T-helper 2 cell (primary cell): ENCODE data around the gene COL27A1.

Source experiments
- DNase-seq, 5 experiments: peaks; one replicate each; pipeline versions ENCODE4 v3.0.0 to v3.0.0-alpha.2; 2012 to 2022

The COL27A1 gene

DNA sequence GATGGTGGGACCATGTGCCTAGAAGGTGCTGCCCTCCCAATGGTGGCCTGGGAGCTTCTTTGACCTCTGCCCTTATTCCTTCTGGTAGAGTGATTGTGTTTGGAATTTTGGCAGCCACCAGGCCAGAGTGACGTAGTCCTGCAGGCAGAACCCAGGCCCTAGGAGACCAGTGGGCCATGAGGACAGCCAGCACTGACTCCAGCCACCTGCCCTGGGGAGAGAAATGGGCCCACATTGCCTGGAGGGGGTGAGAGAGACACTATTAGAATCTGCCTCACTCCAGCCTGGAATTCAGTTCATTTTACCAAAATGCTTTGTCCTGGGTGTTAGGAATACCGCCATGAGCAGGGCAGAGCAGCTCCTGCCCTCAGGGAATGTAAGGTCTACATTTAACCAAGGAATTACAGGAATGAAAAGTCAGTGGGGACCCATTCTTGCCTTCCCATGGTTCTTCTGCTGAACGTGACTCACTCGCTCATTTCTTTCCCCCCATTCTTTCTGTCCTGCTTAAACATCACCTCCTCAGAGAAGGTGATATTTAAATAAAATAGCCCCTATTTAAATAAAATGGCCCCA is 5.5 kb upstream of the COL27A1 start:
- no peak for DNase-seq

DNA sequence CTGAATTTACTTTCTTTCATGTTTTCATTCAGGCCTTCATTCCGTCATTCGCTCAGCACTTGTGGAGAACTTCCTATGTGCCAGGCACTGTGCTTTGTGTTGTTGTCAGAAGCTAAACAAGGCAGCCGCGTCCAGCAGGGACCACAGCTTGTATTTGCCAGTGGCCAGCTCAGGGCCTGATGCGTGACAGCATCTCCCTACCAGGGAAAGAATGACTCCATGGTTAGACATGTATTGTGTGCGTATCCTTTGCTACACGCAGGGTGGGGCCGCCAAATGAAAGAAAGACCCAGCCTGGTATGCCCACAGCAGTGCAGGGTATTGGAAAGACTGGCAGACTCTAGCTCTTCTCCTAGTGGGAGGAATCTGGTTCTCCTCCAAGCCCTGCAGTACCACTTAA is 4.7 kb upstream of the COL27A1 start:
- DNase-seq, result no peak

DNA sequence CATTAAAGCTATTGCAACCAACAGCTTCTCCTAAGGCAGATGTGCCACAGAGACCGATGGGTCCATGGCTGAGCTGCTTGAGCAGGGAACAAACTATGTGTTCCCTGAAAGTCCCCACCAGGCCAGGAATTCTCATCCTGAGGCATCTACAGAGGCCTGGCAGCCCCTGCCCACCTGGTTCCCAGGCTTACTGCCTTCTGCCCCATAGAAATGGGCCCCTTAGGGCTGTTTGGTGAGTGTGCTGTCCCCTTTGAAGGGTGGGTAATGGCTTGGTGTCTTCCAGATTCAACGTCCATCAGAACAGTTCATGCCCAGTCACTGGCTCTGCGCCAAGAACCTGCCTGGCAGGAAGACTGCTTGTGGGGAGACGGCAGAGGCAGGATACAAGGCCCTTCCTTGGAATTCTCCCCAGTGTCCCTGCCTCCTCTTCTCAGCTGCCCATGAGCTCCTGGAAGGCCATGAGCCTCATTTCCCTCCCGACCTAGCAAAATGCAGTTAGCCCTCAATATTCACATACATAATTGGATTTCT is 3.8 kb upstream of the COL27A1 start:
- DNase-seq, result no peak

DNA sequence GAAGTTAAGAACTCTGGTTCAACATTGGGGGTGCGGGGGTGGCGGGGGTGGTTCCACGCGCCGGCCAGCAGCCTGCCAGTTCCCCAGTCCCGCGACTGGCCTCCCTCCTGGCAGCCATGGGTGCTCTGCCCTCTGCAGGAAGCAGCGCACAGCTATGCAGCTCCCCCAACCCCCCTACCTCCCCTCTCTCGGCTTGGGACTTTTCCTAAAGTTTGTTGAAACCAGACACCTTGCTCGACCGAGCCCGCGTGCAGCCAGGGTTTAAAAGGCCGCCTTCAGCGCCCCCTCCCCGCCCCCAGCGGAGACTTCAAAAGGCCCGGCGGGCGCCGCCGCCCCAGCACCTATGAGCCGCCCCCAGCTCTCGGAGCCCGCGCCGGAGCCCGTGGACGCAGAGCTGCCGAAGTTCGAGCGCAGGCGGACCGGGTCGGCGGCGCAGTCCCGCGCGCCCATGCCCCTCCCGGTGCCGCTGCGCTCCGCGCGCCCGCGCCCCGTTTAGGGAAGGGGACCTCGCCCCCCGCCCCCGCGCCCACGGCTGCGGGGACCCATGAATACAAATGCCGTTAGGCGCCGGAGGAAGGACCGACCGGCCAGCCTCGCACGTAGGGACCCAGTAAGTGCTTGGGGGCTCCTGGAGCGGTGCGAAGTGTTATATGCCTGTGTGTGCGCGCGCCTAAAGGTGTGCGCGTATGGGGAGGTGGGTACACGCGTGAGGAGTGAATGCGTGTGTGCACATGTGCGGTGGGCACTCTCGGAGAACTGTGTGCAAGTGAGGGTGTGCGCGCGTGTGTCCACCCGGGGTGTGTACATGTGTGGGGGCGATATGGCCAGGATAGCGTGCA is 1.4 kb upstream of the COL27A1 start:
- no peak for DNase-seq

DNA sequence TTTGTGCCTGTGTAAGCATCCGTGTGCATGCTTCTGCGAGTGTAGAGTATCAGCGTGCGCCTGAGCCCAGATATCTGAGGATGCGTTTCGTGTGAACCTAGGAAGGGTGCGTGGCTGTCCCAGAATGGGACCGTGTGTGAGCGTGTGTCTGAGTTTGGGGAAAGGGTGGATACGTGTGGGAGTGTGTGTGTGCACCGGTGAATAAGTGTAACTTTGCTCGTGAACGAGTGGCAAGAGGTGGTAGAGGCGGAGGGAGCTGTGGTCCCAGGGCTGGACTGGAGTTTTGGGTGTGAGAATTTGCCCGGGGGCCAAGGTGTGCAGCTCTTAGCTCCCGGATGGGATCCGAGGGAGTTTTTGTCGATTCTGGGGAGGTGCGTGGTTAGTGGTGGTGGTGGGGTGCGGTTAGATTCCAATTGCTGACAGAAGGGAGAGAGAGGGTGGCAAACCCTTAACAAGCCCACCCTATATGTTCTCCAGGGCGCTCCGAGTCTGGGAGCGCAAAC is 686 bp upstream of the COL27A1 start:
- DNase-seq, result no peak

DNA sequence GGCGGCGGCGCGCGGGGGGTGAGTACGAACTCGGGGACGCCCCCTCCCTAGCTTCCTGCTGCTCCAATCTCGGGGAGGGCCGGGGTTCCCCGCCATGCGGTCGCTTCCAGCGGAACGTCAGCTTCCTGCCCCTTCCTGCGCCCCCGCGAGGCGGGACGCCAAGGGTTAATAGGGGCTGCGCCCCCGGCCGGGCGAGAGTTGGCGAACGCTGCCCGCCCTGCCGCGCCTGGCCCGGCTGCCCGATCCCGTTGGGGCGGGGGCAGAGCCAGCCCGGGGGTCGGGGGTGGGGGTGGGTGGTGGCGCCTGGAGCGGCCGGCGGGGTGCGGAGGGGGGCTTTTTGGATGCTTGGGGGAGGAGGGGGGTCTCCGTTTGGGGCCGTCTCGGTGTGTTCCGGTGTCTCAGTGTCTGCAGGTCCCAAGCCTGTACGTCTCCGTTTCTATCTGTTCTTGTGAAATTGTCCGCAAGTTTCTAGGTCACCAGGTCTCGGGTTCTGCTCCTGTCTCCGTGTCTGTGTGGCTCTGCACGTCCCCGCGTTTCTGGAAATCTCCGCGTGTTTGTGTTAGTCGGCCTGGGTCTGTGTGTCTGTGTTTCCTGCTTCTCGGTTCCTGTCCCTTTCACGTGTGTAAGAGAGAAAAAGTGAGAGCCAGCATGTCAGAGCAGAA is 789 bp downstream of the COL27A1 start:
- DNase-seq, result peak in 2 of 5 experiments; percentile 13 to 22

DNA sequence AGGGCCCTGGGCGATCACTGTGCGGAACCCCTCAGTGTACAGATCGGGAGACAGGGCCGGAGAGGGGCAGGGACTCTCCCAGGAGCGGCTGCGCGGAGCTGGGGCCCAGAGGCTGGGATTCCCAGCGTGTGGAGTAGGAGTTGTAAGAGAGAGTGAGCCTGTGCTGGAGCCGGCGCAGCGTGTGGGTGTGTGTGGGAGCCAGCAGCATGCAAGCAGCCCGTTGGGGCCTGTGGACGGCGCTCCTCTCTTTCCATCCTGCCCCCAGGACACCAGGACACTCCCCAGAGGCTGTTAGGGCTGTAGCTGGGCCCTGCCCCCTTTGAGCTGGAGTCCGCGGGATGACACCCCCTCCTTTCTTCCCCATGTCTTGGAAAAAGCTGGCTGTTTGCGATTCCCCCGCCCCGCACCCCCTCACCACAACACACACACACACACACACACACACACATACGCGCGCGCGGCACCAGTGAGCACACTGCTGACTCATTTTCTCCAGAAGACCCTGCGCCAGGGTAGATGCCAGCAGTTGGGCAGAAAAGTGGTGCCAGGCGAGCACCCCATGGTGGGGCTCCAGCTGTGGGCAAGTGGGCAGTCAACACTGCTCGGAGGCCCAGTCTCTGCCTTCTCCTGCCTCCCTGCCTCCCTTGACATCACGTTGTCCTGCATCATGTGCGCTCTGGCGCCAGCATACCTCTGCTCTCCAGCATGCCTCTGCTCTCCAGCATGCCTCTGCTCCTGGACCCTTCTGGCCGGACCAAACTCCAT is 1.5 kb downstream of the COL27A1 start:
- DNase-seq, result peak in 1 of 5 experiments; percentile 22

DNA sequence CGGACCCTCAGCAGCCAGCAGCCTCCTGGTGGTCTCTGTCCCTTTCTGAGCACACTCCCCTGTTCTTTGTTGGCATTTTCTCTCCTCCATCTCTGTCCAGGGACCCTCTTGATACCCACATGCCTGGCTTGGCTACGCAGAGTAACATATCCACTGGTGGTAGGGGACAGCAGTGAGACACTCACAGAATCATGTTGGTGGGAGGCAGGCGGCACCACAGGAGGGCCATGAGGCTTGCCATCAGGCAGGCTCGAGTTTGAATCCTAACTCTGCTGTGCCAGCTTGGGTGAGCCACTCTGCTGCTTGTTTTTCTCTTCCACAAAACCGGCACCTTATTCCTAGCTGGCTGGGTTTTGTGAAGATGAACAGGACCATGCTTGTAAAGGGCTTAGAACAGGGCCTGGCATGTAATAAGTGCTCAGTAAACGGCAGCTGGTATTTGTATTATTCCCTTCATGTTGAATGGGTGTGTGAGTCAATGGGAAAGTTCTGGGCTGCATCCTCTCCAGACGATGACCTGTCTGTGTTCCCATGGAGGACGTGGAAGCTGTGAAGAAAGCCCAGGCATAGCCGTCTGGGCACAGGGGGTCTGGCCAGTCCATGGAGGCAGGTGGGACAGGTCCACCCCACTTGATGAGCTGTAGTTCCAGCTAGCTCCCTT is 2.3 kb downstream of the COL27A1 start:
- no peak for DNase-seq

DNA sequence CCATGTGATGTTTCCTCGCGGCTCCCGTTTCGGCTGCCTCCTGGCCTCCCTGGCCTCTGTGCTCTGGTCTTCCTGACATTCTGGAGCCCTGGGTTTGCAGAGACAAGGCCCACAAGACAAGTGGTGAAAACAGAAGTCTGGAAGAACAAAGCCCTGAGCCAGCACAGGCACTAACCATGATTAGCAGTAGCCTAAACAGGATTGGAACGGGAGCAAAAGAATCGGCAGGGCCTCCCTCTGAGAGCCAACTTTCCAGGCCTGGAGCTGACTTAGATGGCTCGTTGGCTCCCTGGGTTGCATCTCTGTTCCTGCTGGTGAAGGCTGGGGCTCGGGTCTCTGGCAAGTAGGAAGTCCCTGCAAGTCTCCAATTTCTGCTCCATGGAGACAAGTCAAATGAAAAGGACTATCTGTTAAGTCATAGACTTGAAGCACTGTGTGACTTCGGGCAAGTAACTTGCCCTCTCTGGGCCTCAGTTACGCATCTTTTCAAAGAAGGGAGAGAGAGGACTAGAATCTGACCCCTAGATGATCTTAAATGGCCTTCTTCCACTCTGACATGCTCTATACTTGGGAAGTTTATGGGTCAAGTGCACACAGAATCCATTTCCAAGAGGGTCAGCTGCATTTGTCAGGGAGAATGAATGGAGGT is 3.3 kb downstream of the COL27A1 start:
- DNase-seq, result no peak

DNA sequence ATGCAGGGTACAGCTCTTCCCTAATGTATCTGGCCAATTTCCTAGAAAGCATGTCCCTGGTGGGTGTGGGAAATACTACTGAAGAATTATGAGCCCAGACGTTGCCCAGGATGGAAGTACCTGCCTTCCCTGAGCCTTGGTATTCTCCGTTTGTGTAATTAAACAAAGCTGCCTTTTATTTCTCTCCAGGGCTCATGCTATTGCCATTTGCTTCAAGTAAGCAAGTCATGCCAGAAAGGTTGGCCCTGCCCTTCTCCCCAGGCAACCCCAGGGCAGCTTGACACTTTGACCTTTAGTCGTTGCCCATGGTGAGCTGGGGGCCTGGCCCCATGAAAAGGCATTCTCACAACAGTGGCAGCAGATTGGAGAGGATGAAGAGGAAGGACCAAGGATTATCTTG is 4.4 kb downstream of the COL27A1 start:
- DNase-seq, result no peak

DNA sequence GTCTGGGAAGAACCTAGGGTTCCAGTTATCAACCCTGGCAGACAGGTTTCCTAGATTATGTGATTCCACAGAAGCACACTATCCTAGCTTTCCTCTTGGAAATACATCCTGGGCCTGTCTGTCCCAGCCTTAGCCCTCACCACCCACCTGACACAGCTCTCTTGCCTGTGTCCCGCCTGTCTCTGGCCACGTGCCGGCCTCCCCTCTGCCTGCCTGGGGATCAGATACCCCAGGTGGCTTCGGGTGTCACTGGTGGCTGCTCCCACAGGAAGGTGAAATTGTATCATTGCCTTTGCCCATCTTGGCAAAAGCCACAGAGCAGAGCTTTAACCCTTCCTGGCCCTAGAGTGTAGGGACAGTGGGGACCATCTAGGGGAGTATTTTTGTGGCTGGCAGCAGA is 6.2 kb downstream of the COL27A1 start:
- DNase-seq, result no peak

DNA sequence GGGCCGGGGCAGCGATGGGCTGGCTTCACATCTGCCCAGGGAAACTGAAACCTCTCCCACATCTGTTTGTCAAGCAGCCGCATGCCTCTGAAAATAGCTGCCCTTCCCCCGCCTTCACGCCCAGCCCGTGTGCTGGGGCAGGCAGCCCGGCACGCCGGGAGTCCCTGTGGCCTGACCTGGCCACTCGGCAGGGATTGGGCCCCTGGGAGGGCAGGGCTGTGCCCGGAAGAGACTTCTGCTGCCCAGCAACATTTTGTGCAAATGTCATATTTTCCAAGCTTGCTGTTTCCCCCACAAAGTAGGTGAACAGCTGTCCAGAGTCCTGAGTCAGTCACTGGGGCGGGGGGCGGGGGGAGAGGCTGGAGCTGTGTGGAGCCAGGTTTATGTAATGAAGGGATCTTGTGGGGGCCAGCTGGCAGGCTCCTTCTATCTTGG is 8.2 kb downstream of the COL27A1 start:
- no peak for DNase-seq

DNA sequence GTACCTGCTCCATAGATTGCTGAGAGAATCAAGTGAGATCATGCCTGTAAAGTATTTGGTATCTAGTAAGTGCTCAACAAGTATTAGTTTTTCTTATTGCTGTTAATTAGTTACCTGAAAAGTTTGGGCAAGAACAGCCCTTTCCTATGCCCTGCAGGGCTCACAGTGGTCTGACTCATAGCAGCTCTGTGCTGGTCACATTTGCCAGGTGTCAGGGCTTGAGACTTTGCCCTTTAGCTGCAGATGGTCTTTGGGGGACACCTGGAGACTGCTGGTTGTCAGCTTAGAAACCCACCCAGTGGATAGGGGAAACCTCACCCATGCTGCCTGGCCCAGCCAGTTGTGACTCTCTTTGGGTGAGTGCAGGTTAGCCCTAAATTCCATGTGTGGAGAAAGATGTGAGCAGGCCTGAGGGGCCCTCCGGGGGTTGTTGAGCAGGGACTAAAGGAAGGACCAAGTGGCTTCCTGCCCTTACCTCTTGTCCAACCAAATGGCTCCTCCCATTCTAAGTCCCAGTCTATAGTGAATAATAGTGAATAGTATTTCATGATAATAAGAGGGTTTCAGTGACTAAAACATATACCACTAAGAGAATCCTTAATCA is 9.0 kb downstream of the COL27A1 start:
- no peak for DNase-seq

DNA sequence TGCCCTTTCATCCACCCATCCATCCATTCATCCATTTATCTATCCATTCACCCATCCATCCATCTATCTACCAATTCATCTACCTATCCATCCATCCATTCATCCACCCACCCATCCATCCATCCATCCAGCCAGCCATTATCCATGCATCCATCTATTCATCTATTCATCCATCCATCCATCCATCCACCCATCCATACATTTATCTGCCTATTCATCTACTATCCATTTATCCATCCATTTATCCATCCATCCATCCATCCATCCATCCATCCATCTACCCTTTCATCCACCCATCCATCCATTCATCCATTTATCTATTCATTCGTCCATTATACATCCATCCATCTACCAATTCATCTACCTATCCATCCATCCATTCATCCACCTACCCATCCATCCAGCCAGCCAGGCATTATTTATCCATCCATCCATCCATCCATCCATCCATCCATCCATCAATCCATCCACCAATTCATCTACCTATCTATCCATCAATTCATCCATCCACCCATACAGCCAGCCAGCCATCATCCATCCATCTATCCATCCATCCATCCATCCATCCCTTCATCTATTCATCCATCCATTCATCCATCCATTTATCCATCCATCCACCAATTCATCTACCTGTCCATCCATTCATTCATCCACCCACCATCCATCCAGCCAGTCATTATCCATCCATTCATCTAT is 10.2 kb downstream of the COL27A1 start:
- no peak for DNase-seq

DNA sequence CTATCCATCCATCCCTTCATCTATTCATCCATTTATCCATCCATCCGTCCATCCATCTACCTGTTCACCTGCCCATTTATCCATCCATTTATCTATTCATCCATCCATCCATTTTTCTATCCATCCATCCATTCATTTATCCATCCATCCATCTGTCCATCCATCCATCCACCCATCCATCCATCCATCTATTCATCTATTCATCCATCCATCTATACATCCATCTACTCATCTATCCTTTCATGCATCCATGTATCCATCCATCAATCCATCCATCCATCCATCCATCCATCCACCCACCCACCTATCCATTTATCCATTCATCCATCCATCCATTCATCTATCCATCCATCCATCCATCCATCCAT is 10.8 kb downstream of the COL27A1 start:
- no peak for DNase-seq

DNA sequence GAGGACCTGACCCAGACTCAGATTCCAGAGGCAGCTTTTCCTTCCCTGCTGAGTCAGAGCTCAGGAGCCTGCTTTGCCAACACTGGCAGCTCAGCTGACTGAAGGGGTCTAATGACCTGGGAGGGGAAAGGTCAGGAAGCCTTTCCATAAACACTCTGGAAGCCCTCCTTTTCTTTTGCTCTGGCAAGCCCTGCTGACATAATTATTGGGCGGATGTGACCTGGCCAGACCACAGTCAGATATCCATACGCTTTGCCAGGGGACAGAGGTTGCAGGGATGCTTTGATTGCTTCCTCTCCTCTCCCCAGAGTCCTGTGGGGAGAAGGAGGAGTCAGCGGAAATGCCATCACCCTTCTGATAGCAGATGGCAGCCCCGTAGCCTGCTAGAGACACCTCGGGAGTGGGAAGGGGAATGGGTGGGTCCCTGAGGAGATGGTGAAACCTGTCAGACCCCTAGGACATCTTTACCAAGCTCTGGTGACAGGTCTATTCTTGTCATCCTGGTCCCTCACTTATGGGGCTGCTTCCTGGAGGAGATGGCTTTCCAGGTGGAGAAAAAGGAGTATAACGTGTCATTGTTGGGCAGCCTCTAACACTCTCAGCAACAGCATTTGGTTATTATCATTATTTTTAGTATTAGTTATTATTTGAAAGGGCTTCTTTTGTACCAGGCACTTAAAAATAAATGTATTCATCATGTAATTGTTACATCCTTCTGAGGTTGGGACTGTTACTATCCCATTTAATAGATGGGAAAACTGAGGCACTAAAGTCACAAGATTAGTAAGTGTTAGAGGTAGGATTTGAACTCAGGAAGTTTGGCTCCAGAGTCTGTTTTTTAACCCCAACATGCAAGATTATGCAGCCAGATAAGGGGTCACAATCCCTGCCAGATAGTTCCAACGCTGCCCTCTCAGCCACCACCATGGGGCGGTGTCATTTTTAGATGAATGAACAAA is 11.6 kb downstream of the COL27A1 start:
- DNase-seq, result no peak

DNA sequence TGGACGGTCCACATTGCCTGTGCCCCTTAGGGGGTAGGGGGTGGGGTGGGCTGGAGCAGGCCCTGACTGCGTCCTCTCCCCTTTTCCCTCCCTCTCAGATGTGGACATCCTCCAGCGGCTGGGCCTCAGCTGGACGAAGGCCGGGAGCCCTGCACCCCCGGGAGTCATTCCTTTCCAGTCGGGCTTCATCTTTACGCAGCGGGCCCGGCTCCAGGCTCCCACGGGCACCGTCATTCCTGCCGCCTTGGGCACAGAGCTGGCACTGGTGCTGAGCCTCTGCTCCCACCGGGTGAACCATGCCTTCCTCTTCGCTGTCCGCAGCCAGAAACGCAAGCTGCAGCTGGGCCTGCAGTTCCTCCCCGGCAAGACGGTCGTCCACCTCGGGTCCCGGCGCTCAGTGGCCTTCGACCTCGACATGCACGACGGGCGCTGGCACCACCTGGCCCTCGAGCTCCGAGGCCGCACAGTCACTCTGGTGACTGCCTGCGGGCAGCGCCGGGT is 12.3 kb downstream of the COL27A1 start:
- no peak for DNase-seq

DNA sequence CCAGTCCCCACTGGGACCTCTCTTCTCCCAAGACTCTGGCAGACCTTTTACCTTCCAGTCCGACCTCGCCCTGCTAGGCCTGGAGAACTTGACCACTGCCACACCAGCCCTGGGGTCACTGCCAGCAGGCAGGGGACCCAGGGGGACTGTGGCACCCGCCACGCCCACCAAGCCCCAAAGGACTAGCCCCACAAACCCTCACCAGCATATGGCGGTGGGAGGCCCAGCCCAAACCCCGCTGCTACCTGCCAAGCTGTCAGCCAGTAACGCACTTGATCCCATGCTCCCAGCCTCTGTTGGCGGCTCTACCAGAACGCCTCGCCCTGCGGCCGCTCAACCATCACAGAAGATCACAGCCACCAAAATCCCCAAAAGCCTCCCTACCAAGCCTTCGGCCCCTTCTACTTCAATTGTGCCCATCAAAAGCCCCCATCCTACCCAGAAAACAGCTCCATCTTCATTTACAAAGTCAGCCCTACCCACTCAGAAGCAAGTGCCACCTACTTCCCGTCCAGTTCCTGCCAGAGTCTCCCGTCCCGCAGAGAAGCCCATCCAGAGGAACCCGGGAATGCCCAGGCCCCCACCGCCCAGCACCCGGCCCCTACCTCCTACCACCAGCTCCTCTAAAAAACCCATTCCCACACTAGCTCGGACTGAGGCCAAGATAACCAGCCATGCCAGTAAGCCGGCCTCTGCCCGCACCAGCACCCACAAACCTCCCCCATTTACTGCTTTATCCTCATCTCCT is 13.1 kb downstream of the COL27A1 start:
- DNase-seq, result no peak
